ENCODE results near the gene MORN5. TPM values are rescaled to one million over a fixed set of nuclear protein-coding genes. Genes with fewer than 3 reads are reported as not detected.

Gene MORN5
- total and polyA plus RNA-seq, 3 donors from 2014 or later: 19.2 to 183 (median 34.7) TPM

DNA sequence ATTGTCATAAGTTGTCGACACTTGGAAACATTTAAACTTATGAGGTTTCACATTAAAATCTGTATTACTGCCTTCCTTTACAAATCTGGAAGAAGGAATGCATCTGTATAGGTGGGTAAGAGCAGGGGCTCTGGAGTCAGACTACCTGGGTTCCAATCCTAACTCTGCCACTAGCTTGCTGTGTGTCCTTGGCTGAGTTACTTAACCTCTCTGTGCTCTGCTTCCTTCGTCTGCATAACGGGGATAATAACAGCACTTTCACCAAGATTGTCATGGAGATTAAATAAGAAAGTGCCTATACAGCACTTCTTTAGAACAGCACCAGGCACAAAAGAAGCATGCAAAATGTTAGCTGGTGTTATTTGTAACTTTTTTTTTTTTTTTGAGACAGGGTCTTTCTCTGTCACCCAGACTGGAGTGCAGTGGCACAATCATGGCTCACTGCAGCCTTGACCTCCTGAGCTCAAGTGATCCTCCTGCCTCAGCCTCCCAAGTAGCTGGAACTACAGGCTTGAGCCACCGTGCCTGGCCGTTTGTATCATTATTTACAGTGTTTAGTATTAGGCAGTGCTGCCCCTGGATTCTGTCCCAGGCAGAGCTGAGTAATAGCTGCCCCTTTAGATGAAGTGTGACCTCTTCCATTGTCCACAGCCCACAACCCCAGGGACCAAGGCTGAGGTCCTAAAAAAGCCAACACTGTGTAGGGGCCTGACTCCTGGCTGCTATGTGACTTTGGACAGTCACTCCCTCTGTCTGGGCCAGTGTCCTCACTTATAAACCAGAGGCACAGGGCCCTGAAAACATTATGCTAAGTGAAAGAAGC, 41.2 kb upstream of the MORN5 start:
- no peak for DNase-seq
- H3K36me3 ChIP-seq (ENCODE audit: low read depth, missing control alignments): no peaks in the 10 kb centered on the region

GRCh38 chr9:122119166-122119521, 40.6 kb upstream of the MORN5 start:
- H3K4me1 ChIP-seq: no peaks in the 10 kb centered on the region
- no peaks in the 10 kb centered on the region for H3K9me3 ChIP-seq
- H3K4me3 ChIP-seq: no peak overlapping the region
- no peaks in the 10 kb centered on the region for H3K27me3 ChIP-seq
- intact Hi-C loops (cut with DNase I; ENCODE audit: low total_unique reads): no loop called here
- TF ChIP-seq POLR2A (IDR thresholded peaks at IDR 0.05): no peak
- TF ChIP-seq, protein P1, sequence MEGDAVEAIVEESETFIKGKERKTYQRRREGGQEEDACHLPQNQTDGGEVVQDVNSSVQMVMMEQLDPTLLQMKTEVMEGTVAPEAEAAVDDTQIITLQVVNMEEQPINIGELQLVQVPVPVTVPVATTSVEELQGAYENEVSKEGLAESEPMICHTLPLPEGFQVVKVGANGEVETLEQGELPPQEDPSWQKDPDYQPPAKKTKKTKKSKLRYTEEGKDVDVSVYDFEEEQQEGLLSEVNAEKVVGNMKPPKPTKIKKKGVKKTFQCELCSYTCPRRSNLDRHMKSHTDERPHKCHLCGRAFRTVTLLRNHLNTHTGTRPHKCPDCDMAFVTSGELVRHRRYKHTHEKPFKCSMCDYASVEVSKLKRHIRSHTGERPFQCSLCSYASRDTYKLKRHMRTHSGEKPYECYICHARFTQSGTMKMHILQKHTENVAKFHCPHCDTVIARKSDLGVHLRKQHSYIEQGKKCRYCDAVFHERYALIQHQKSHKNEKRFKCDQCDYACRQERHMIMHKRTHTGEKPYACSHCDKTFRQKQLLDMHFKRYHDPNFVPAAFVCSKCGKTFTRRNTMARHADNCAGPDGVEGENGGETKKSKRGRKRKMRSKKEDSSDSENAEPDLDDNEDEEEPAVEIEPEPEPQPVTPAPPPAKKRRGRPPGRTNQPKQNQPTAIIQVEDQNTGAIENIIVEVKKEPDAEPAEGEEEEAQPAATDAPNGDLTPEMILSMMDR (IDR thresholded peaks at IDR 0.05): no peak
- H3K27ac ChIP-seq: no peak overlapping the region
- DNase-seq: no peak
- H3K36me3 ChIP-seq (ENCODE audit: low read depth, missing control alignments): no peaks in the 10 kb centered on the region
- 90 to 97% methylated on average over 13 of the region's 13 CpGs for WGBS, 2 donors

More for the DNA sequence above, 41.2 kb upstream of the MORN5 start:
- H3K9me3 ChIP-seq: no peaks in the 10 kb centered on the region
- H3K4me1 ChIP-seq: no peaks in the 10 kb centered on the region
- no peak overlapping the region for H3K27ac ChIP-seq
- H3K27me3 ChIP-seq: no peaks in the 10 kb centered on the region
- 81 to 86% methylated on average over 5 of the region's 5 CpGs for WGBS, 2 donors
- TF ChIP-seq POLR2A (IDR thresholded peaks at IDR 0.05): no peak
- TF ChIP-seq, protein P1 (IDR thresholded peaks at IDR 0.05): no peak
- H3K4me3 ChIP-seq: no peak overlapping the region
- intact Hi-C loops (cut with DNase I; ENCODE audit: low total_unique reads): no loop called here

GRCh38 chr9:122119721-122120120, 40.0 kb upstream of the MORN5 start:
- no peak for DNase-seq
- H3K27me3 ChIP-seq: no peaks in the 10 kb centered on the region
- WGBS, 2 donors: 85 to 100% methylated on average over 2 to 5 of the region's 5 CpGs
- no peaks in the 10 kb centered on the region for H3K9me3 ChIP-seq
- no peak overlapping the region for H3K4me3 ChIP-seq
- H3K36me3 ChIP-seq (ENCODE audit: low read depth, missing control alignments): no peaks in the 10 kb centered on the region
- intact Hi-C loops (cut with DNase I; ENCODE audit: low total_unique reads): no loop called here
- no peak overlapping the region for H3K27ac ChIP-seq
- H3K4me1 ChIP-seq: no peaks in the 10 kb centered on the region
- TF ChIP-seq POLR2A (IDR thresholded peaks at IDR 0.05): no peak
- TF ChIP-seq, protein P1 (IDR thresholded peaks at IDR 0.05): no peak

DNA sequence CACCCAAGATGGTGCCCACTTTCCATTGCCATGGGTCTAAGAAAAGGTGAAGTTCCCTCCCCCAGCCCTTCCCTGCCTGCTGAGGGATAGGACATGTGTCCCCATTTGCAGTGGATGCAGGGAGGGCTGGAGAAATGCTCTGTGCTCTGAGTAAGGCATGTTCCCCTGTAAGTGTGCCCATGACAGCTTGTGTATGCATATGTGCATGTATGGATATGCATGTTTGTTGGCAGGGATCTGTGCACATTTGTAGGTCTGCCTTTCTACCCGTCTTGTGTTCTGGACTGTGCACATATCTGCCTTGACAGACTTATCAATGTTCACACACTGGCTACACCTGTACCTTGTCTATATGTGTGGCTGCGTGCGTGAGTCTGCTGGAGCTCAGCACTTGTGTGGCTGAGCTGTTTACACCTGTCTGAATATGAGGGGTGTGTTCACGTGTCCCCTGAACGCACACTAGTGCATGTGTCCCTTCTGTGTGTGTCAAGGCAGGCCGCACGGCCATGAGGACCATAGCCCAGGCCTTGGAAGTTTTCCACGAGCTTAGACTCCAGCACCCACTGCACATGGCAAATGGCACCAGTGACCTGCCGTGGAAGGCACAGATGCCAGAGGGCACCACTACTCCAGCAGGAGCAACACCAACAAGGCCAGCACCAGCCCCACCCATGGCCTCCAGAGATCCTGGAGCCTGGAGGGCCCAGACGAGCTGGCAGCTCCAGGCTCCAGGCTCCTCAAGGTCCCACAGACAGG, 39.2 kb upstream of the MORN5 start:
- intact Hi-C loops (cut with DNase I; ENCODE audit: low total_unique reads): no loop called here
- WGBS, 2 donors: 86 to 100% methylated on average over 3 to 10 of the region's 10 CpGs
- Histone ChIP-seq H3K36me3 (ENCODE audit: low read depth, missing control alignments) (no peaks in the 10 kb centered on the region), H3K9me3 (no peaks in the 10 kb centered on the region), H3K4me3 (no peak overlapping the region), H3K4me1 (no peaks in the 10 kb centered on the region), H3K27ac (no peak overlapping the region), H3K27me3 (no peaks in the 10 kb centered on the region)
- no peak for DNase-seq
- no peak for TF ChIP-seq POLR2A (IDR thresholded peaks at IDR 0.05)
- TF ChIP-seq, protein P1 (IDR thresholded peaks at IDR 0.05): no peak

Data from testis (tissue), 3 donors.